HG03095 (cell line): Measurements from ENCODE around the gene ANK3.
"Not testable (repeated sequence)": the region's sequence is repeated elsewhere in the genome, so short reads cannot be mapped to it uniquely, and the experiment has no call there.

Source experiments
- ATAC-seq: cut with Tn5 transposase; IDR thresholded peaks from one replicate; pipeline ENCODE4 v1.9.1; 2021; ENCODE audit warnings: moderate library complexity; ENCODE audit not compliant: unreplicated experiment

The ANK3 gene

GRCh38 chr10:60311821-60312220 is 77.9 kb downstream of the ANK3 start:
- ATAC-seq, result no peak

GRCh38 chr10:60310740-60311139 is 78.9 kb downstream of the ANK3 start:
- no peak for ATAC-seq

- no peak for ATAC-seq
Measured at GRCh38 chr10:60309891-60310290, 79.8 kb downstream of the ANK3 start.

- ATAC-seq, result no peak
Measured at GRCh38 chr10:60309371-60309770, 80.3 kb downstream of the ANK3 start.

- ATAC-seq, result no peak
Measured at GRCh38 chr10:60305380-60305892, 84.2 kb downstream of the ANK3 start.

GRCh38 chr10:60304829-60305379 is 84.8 kb downstream of the ANK3 start:
- ATAC-seq, result no peak

- ATAC-seq, result no peak
Measured at GRCh38 chr10:60303778-60304177, 85.9 kb downstream of the ANK3 start.

GRCh38 chr10:60299961-60300883 is 89.5 kb downstream of the ANK3 start:
- no peak for ATAC-seq

- ATAC-seq, result no peak
Measured at GRCh38 chr10:60299390-60299778, 90.3 kb downstream of the ANK3 start.

- no peak for ATAC-seq
Measured at GRCh38 chr10:60298408-60299389, 91.0 kb downstream of the ANK3 start.

- no peak for ATAC-seq
Measured at GRCh38 chr10:60296073-60296472, 93.6 kb downstream of the ANK3 start.

GRCh38 chr10:60295028-60295937 is 94.4 kb downstream of the ANK3 start:
- ATAC-seq, result no peak

GRCh38 chr10:60293581-60294175 is 96.0 kb downstream of the ANK3 start:
- no peak for ATAC-seq

GRCh38 chr10:60292998-60293397 is 96.7 kb downstream of the ANK3 start:
- ATAC-seq, result no peak

GRCh38 chr10:60292536-60292935 is 97.1 kb downstream of the ANK3 start:
- ATAC-seq, result not testable (repeated sequence)

GRCh38 chr10:60291344-60291930 is 98.2 kb downstream of the ANK3 start:
- no peak for ATAC-seq

- no peak for ATAC-seq
Measured at GRCh38 chr10:60290558-60290957, 99.1 kb downstream of the ANK3 start.

- ATAC-seq, result no peak
Measured at GRCh38 chr10:60289800-60290199, 99.9 kb downstream of the ANK3 start.

- no peak for ATAC-seq
Measured at GRCh38 chr10:60288256-60288655, 101.4 kb downstream of the ANK3 start.
